HEK293 (cell line): ENCODE results near the gene PARP3.

ENCODE experiments used
- CTCF ChIA-PET: fragments of 350-600 bp; formaldehyde crosslinking; extraction: SDS; loops from one replicate; lab custom pipeline; 2021; ENCODE audit warnings: antibody characterized with exemption; lab: Yijun Ruan, JAX
- POLR2A ChIA-PET: fragments of 300-600 bp; formaldehyde crosslinking; extraction: SDS; loops from one replicate; lab custom pipeline; 2020; ENCODE audit warnings: antibody characterized with exemption, inconsistent platforms; lab: Yijun Ruan, JAX
- H3K27ac ChIP-seq: fragments of 200-500 bp; sonication (Bioruptor generic); 2 replicates; pipeline ENCODE4 v1.5.1; 2014; ENCODE audit warnings: low read depth, low read length, control low read depth, inconsistent platforms; ENCODE audit errors: extremely low read depth
- H3K36me3 ChIP-seq, 2 experiments: fragments of 200-500 bp in 1 of 2; sonication (Bioruptor generic) in 1 of 2; 1 replicate in 1 of 2; 2 replicates in 1 of 2; pipeline ENCODE4 v1.5.1; 2014 to 2017; ENCODE audit warnings: inconsistent platforms in 2 of 2, low read length in 2 of 2; ENCODE audit not compliant: control insufficient read depth in 2 of 2, insufficient read depth in 1 of 2
- H3K4me1 ChIP-seq: fragments of 200-500 bp; sonication (Bioruptor generic); 2 replicates; pipeline ENCODE4 v1.5.1; 2014; ENCODE audit warnings: mild to moderate bottlenecking, low read length, inconsistent platforms; ENCODE audit not compliant: control insufficient read depth, insufficient read depth
- H3K4me3 ChIP-seq: 2 replicates; pipeline ENCODE4 v1.5.1; 2011; ENCODE audit warnings: low read depth, mild to moderate bottlenecking, control low read depth, low read length, moderate library complexity
- H3K9me3 ChIP-seq: fragments of 200-500 bp; sonication (Bioruptor generic); 2 replicates; pipeline ENCODE4 v1.5.1; 2014; ENCODE audit warnings: low read depth, low read length, inconsistent platforms; ENCODE audit not compliant: control insufficient read depth, insufficient read depth
- AEBP2 ChIP-seq: fragments of 450-650 bp; formaldehyde crosslinking; IDR thresholded peaks from 2 replicates; pipeline ENCODE4 v1.5.1; 2016; ENCODE audit warnings: missing biosample characterization, missing genetic modification characterization, borderline replicate concordance
- KLF10 ChIP-seq: fragments of 450-650 bp; IDR thresholded peaks from 2 replicates; pipeline ENCODE4 v1.5.1; 2018; ENCODE audit warnings: missing biosample characterization, mild to moderate bottlenecking, missing genetic modification characterization
- MEIS1 ChIP-seq: sonication (generic); formaldehyde crosslinking; IDR thresholded peaks from 2 replicates; pipeline ENCODE4 v1.8.1; 2022; ENCODE audit warnings: missing genetic modification reagents, mild to moderate bottlenecking, borderline replicate concordance
- REPIN1 ChIP-seq: fragments of 450-650 bp; formaldehyde crosslinking; IDR thresholded peaks from 2 replicates; pipeline ENCODE4 v1.5.1; 2017; ENCODE audit warnings: missing biosample characterization, missing genetic modification characterization, low read depth
- SETDB1 ChIP-seq: IDR thresholded peaks from one replicate; pipeline ENCODE4 v1.6.1; 2017; ENCODE audit warnings: mild to moderate bottlenecking, low read length, moderate library complexity, mixed read lengths; ENCODE audit not compliant: insufficient read length
- ZNF132 ChIP-seq: fragments of 450-650 bp; formaldehyde crosslinking; IDR thresholded peaks from 2 replicates; pipeline ENCODE4 v1.5.1; 2017; ENCODE audit warnings: missing biosample characterization, missing genetic modification characterization, borderline replicate concordance
- ZNF146 ChIP-seq: fragments of 450-650 bp; formaldehyde crosslinking; IDR thresholded peaks from 2 replicates; pipeline ENCODE4 v1.5.1; 2016; ENCODE audit warnings: missing biosample characterization, missing genetic modification characterization
- ZNF214 ChIP-seq: fragments of 450-650 bp; formaldehyde crosslinking; IDR thresholded peaks from 2 replicates; pipeline ENCODE4 v1.5.1; 2017; ENCODE audit warnings: missing biosample characterization, mild to moderate bottlenecking, missing genetic modification characterization, borderline replicate concordance
- ZNF274 ChIP-seq, 2 experiments: fragments of 200-500 bp in 1 of 2; fragments of 450-650 bp in 1 of 2; sonication (Bioruptor generic) in 1 of 2; formaldehyde crosslinking in 1 of 2; IDR thresholded peaks; 2 replicates each; pipeline versions ENCODE4 v1.5.1 to v1.6.1; 2014 to 2016; ENCODE audit warnings: borderline replicate concordance in 1 of 2, inconsistent platforms in 1 of 2, low read length in 1 of 2, missing biosample characterization in 1 of 2, missing genetic modification characterization in 1 of 2
- ZNF37A ChIP-seq: fragments of 450-650 bp; IDR thresholded peaks from 2 replicates; pipeline ENCODE4 v1.5.1; 2018; ENCODE audit warnings: missing biosample characterization, missing genetic modification characterization
- ZNF423 ChIP-seq: fragments of 450-650 bp; formaldehyde crosslinking; IDR thresholded peaks from 2 replicates; pipeline ENCODE4 v1.5.1; 2016; ENCODE audit warnings: missing biosample characterization, missing genetic modification characterization
- ZNF596 ChIP-seq: fragments of 450-650 bp; IDR thresholded peaks from 2 replicates; pipeline ENCODE4 v1.5.0; 2018; ENCODE audit warnings: missing biosample characterization, mild to moderate bottlenecking, missing genetic modification characterization, moderate library complexity
- ZNF645 ChIP-seq: fragments of 450-650 bp; formaldehyde crosslinking; IDR thresholded peaks from 2 replicates; pipeline ENCODE4; 2016; ENCODE audit warnings: missing biosample characterization, missing genetic modification characterization
- ZNF658 ChIP-seq: fragments of 450-650 bp; formaldehyde crosslinking; IDR thresholded peaks from 2 replicates; pipeline ENCODE4; 2016; ENCODE audit warnings: missing biosample characterization, missing genetic modification characterization
- ZNF701 ChIP-seq: fragments of 450-650 bp; formaldehyde crosslinking; IDR thresholded peaks from 2 replicates; pipeline ENCODE4 v1.5.1; 2016; ENCODE audit warnings: missing biosample characterization, missing genetic modification characterization
- TF ChIP-seq, protein P1 (sequence below): fragments of 450-650 bp; formaldehyde crosslinking; IDR thresholded peaks from 2 replicates; pipeline ENCODE4 v1.5.1; 2016; ENCODE audit warnings: missing biosample characterization, missing genetic modification characterization, borderline replicate concordance
- TF ChIP-seq, protein P2 (sequence below): fragments of 450-650 bp; formaldehyde crosslinking; IDR thresholded peaks from 2 replicates; pipeline ENCODE4 v1.5.1; 2016; ENCODE audit warnings: missing biosample characterization, missing genetic modification characterization
- TF ChIP-seq, protein P3 (sequence below): fragments of 450-650 bp; formaldehyde crosslinking; IDR thresholded peaks from 2 replicates; pipeline ENCODE4 v1.5.1; 2016; ENCODE audit warnings: missing biosample characterization, missing genetic modification characterization

Gene PARP3

GRCh38 chr3:51977446-51978142 is 35.4 kb downstream of the PARP3 start:
- POLR2A ChIA-PET = interaction anchor here (1.6 kb wide), 1 partner anchor 15 kb away, joined by 4 read pairs; no protein-coding TSS in a partner anchor
- Histone ChIP-seq H3K4me1 (no peaks in the 10 kb centered on the region), H3K4me3 (no peak overlapping the region), H3K36me3 (peaks cover 0 to 8% of the 10 kb centered on the region in 2 experiments; a peak in 1 of 3 replicates), H3K27ac (no peak overlapping the region), H3K9me3 (no peaks in the 10 kb centered on the region)
- TF ChIP-seq ZNF274 (IDR thresholded peaks at IDR 0.05; ENCODE audit: low read length) (no peak), ZNF274 (tag by site-specific recombination; IDR thresholded peaks at IDR 0.05; ENCODE audit: borderline replicate concordance) (no peak), ZNF146 (tag by site-specific recombination) (no peak), SETDB1 (no peak), ZNF132 (tag by site-specific recombination) (no peak), ZNF37A (tag by site-specific recombination) (no peak), KLF10 (no peak), ZNF645 (tag by site-specific recombination) (no peak), ZNF658 (tag by site-specific recombination) (no peak), MEIS1 (CRISPR knock-in tag) (no peak), ZNF596 (tag by site-specific recombination) (no peak), REPIN1 (tag by site-specific recombination) (no peak), ZNF701 (tag by site-specific recombination) (no peak), ZNF423 (tag by site-specific recombination) (no peak), ZNF214 (tag by site-specific recombination) (no peak), AEBP2 (tag by site-specific recombination) (no peak)
- TF ChIP-seq, protein P1, sequence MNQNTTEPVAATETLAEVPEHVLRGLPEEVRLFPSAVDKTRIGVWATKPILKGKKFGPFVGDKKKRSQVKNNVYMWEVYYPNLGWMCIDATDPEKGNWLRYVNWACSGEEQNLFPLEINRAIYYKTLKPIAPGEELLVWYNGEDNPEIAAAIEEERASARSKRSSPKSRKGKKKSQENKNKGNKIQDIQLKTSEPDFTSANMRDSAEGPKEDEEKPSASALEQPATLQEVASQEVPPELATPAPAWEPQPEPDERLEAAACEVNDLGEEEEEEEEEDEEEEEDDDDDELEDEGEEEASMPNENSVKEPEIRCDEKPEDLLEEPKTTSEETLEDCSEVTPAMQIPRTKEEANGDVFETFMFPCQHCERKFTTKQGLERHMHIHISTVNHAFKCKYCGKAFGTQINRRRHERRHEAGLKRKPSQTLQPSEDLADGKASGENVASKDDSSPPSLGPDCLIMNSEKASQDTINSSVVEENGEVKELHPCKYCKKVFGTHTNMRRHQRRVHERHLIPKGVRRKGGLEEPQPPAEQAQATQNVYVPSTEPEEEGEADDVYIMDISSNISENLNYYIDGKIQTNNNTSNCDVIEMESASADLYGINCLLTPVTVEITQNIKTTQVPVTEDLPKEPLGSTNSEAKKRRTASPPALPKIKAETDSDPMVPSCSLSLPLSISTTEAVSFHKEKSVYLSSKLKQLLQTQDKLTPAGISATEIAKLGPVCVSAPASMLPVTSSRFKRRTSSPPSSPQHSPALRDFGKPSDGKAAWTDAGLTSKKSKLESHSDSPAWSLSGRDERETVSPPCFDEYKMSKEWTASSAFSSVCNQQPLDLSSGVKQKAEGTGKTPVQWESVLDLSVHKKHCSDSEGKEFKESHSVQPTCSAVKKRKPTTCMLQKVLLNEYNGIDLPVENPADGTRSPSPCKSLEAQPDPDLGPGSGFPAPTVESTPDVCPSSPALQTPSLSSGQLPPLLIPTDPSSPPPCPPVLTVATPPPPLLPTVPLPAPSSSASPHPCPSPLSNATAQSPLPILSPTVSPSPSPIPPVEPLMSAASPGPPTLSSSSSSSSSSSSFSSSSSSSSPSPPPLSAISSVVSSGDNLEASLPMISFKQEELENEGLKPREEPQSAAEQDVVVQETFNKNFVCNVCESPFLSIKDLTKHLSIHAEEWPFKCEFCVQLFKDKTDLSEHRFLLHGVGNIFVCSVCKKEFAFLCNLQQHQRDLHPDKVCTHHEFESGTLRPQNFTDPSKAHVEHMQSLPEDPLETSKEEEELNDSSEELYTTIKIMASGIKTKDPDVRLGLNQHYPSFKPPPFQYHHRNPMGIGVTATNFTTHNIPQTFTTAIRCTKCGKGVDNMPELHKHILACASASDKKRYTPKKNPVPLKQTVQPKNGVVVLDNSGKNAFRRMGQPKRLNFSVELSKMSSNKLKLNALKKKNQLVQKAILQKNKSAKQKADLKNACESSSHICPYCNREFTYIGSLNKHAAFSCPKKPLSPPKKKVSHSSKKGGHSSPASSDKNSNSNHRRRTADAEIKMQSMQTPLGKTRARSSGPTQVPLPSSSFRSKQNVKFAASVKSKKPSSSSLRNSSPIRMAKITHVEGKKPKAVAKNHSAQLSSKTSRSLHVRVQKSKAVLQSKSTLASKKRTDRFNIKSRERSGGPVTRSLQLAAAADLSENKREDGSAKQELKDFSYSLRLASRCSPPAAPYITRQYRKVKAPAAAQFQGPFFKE = no peak
- TF ChIP-seq, protein P2, sequence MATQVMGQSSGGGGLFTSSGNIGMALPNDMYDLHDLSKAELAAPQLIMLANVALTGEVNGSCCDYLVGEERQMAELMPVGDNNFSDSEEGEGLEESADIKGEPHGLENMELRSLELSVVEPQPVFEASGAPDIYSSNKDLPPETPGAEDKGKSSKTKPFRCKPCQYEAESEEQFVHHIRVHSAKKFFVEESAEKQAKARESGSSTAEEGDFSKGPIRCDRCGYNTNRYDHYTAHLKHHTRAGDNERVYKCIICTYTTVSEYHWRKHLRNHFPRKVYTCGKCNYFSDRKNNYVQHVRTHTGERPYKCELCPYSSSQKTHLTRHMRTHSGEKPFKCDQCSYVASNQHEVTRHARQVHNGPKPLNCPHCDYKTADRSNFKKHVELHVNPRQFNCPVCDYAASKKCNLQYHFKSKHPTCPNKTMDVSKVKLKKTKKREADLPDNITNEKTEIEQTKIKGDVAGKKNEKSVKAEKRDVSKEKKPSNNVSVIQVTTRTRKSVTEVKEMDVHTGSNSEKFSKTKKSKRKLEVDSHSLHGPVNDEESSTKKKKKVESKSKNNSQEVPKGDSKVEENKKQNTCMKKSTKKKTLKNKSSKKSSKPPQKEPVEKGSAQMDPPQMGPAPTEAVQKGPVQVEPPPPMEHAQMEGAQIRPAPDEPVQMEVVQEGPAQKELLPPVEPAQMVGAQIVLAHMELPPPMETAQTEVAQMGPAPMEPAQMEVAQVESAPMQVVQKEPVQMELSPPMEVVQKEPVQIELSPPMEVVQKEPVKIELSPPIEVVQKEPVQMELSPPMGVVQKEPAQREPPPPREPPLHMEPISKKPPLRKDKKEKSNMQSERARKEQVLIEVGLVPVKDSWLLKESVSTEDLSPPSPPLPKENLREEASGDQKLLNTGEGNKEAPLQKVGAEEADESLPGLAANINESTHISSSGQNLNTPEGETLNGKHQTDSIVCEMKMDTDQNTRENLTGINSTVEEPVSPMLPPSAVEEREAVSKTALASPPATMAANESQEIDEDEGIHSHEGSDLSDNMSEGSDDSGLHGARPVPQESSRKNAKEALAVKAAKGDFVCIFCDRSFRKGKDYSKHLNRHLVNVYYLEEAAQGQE (tag by site-specific recombination) = no peak
- TF ChIP-seq, protein P3, sequence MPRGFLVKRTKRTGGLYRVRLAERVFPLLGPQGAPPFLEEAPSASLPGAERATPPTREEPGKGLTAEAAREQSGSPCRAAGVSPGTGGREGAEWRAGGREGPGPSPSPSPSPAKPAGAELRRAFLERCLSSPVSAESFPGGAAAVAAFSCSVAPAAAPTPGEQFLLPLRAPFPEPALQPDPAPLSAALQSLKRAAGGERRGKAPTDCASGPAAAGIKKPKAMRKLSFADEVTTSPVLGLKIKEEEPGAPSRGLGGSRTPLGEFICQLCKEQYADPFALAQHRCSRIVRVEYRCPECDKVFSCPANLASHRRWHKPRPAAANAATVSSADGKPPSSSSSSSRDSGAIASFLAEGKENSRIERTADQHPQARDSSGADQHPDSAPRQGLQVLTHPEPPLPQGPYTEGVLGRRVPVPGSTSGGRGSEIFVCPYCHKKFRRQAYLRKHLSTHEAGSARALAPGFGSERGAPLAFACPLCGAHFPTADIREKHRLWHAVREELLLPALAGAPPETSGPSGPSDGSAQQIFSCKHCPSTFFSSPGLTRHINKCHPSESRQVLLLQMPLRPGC (tag by site-specific recombination) = no peak
- CTCF ChIA-PET = interaction anchor here (0.8 kb wide), 1 partner anchor 36 kb away, joined by 3 read pairs; the partner anchor contains the start of gene RRP9
